ENCODE data around the gene ATP6V1F.

DNA sequence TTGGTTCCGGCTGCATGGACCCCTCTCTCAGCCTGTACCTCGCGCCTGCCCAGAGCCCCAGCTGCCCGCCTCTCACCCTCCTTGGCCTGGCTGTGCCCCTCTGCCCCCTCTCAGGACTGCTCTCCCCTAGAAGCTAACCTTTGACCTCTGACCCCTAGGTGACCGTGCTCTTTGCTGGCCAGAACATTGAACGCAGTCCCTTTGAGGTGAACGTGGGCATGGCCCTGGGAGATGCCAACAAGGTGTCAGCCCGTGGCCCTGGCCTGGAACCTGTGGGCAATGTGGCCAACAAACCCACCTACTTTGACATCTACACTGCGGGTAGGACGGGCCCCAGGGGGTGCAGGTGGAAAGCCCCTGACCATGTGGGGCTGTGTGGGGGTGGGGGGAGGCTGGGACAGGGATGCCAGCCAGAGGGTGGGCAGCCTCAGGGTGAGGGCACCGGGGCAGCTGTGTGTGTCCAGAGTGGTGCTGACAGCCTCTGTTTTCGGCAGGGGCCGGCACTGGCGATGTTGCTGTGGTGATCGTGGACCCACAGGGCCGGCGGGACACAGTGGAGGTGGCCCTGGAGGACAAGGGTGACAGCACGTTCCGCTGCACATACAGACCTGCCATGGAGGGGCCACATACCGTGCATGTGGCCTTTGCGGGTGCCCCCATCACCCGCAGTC lies 24.4 kb upstream of the ATP6V1F start:
- TF ChIP-seq, protein P1, sequence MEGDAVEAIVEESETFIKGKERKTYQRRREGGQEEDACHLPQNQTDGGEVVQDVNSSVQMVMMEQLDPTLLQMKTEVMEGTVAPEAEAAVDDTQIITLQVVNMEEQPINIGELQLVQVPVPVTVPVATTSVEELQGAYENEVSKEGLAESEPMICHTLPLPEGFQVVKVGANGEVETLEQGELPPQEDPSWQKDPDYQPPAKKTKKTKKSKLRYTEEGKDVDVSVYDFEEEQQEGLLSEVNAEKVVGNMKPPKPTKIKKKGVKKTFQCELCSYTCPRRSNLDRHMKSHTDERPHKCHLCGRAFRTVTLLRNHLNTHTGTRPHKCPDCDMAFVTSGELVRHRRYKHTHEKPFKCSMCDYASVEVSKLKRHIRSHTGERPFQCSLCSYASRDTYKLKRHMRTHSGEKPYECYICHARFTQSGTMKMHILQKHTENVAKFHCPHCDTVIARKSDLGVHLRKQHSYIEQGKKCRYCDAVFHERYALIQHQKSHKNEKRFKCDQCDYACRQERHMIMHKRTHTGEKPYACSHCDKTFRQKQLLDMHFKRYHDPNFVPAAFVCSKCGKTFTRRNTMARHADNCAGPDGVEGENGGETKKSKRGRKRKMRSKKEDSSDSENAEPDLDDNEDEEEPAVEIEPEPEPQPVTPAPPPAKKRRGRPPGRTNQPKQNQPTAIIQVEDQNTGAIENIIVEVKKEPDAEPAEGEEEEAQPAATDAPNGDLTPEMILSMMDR (IDR thresholded peaks at IDR 0.05): no peak
- TF ChIP-seq POLR2A (IDR thresholded peaks at IDR 0.05): no peak
